ENCODE data around the gene MAPK8. TPM values are rescaled to one million over a fixed set of nuclear protein-coding genes. Genes with fewer than 3 reads are reported as not detected.

Gene MAPK8
- total RNA-seq, 3 donors from 2014 or later = 47.1 to 56.4 (median 53.5) TPM

GRCh38 chr10:48331436-48331835 is 25.0 kb downstream of the MAPK8 start:
- intact Hi-C loops (cut with DNase I, micrococcal nuclease) = no loop called here
- Histone ChIP-seq H3K4me1 (ENCODE audit: low read depth) (no peaks in the 10 kb centered on the region), H3K4me3 (no peak overlapping the region), H3K36me3 (ENCODE audit: low read depth) (no peaks in the 10 kb centered on the region), H3K9me3 (no peaks in the 10 kb centered on the region)
- ATAC-seq (no peak), DNase-seq (no peak)
- no peak for TF ChIP-seq CTCF (IDR thresholded peaks at IDR 0.05)

- H3K4me1 ChIP-seq (ENCODE audit: low read depth) = no peaks in the 10 kb centered on the region
- H3K9me3 ChIP-seq = no peaks in the 10 kb centered on the region
- intact Hi-C loops (cut with DNase I, micrococcal nuclease) = no loop called here
- no peak overlapping the region for H3K4me3 ChIP-seq
- DNase-seq (no peak), ATAC-seq (no peak)
- no peaks in the 10 kb centered on the region for H3K36me3 ChIP-seq (ENCODE audit: low read depth)
- no peak for TF ChIP-seq CTCF (IDR thresholded peaks at IDR 0.05)
These were observed 25.8 kb downstream of the MAPK8 start for GRCh38 chr10:48332166-48332870.

GRCh38 chr10:48332871-48333216 is 26.4 kb downstream of the MAPK8 start:
- no peak for TF ChIP-seq CTCF (IDR thresholded peaks at IDR 0.05)
- no peaks in the 10 kb centered on the region for H3K4me1 ChIP-seq (ENCODE audit: low read depth)
- no peak for DNase-seq
- no peaks in the 10 kb centered on the region for H3K9me3 ChIP-seq
- no peak for ATAC-seq
- H3K36me3 ChIP-seq (ENCODE audit: low read depth) = no peaks in the 10 kb centered on the region
- H3K4me3 ChIP-seq = no peak overlapping the region
- intact Hi-C loops (cut with DNase I, micrococcal nuclease) = no loop called here

GRCh38 chr10:48333856-48334255 is 27.4 kb downstream of the MAPK8 start:
- TF ChIP-seq CTCF (IDR thresholded peaks at IDR 0.05) = no peak
- Histone ChIP-seq H3K4me1 (ENCODE audit: low read depth) (no peaks in the 10 kb centered on the region), H3K4me3 (no peak overlapping the region), H3K36me3 (ENCODE audit: low read depth) (no peaks in the 10 kb centered on the region), H3K9me3 (no peaks in the 10 kb centered on the region)
- DNase-seq = no peak
- no peak for ATAC-seq
- intact Hi-C loops (cut with DNase I, micrococcal nuclease) = no loop called here

- intact Hi-C loops (cut with DNase I, micrococcal nuclease) = no loop called here
- no peaks in the 10 kb centered on the region for H3K4me1 ChIP-seq (ENCODE audit: low read depth)
- DNase-seq (no peak), ATAC-seq (no peak)
- H3K9me3 ChIP-seq = no peaks in the 10 kb centered on the region
- TF ChIP-seq CTCF (IDR thresholded peaks at IDR 0.05) = no peak
- H3K4me3 ChIP-seq = no peak overlapping the region
- H3K36me3 ChIP-seq (ENCODE audit: low read depth) = no peaks in the 10 kb centered on the region
These were observed 29.3 kb downstream of the MAPK8 start for GRCh38 chr10:48335788-48336187.
